CD14-positive monocyte (primary cell): ENCODE data around the gene SYDE2. TPM values are rescaled to one million over a fixed set of nuclear protein-coding genes. Genes with fewer than 3 reads are reported as not detected.

ENCODE experiments used
- DNase-seq, 3 donors: peaks; one replicate each; pipeline ENCODE4 v3.0.0-alpha.2; 2011 to 2022
- H2AFZ ChIP-seq: 2 replicates; pipeline ENCODE4 v1.6.0; 2012; ENCODE audit warnings: mild to moderate bottlenecking, low read depth, low read length, inconsistent platforms; ENCODE audit not compliant: insufficient read depth, poor library complexity, severe bottlenecking
- H3K27ac ChIP-seq, 2 donors: 1 replicate in 1 of 2; 2 replicates in 1 of 2; pipeline ENCODE4 v1.5.1; 2012 to 2013; ENCODE audit warnings: low read length in 2 of 2, control low read depth in 1 of 2, inconsistent platforms in 1 of 2, low read depth in 1 of 2, mild to moderate bottlenecking in 1 of 2
- H3K27me3 ChIP-seq, 2 donors: one replicate each; pipeline versions ENCODE4 v1.6.0 to v1.6.1; 2011 to 2013; ENCODE audit warnings: low read length in 2 of 2; ENCODE audit not compliant: control insufficient read depth in 2 of 2, insufficient read depth in 2 of 2
- H3K36me3 ChIP-seq, 2 donors: replicated peaks in 1 of 2; 1 replicate in 1 of 2; 2 replicates in 1 of 2; pipeline versions ENCODE4 v1.5.1 to v1.6.1; 2012 to 2013; ENCODE audit warnings: low read length in 2 of 2, control low read depth in 1 of 2, inconsistent platforms in 1 of 2, mild to moderate bottlenecking in 1 of 2; ENCODE audit not compliant: insufficient read depth in 2 of 2, control insufficient read depth in 1 of 2
- H3K4me1 ChIP-seq, 2 donors: 1 replicate in 1 of 2; 2 replicates in 1 of 2; pipeline versions ENCODE4 v1.5.1 to v1.6.1; 2012 to 2013; ENCODE audit warnings: low read length in 2 of 2, control low read depth in 1 of 2, inconsistent platforms in 1 of 2, mild to moderate bottlenecking in 1 of 2, moderate library complexity in 1 of 2; ENCODE audit not compliant: insufficient read depth in 2 of 2, control insufficient read depth in 1 of 2
- H3K4me2 ChIP-seq: replicated peaks from 2 replicates; pipeline ENCODE3; 2012; ENCODE audit warnings: low read length, moderate library complexity, mild to moderate bottlenecking; ENCODE audit not compliant: poor library complexity, severe bottlenecking; ENCODE audit errors: extremely low read depth
- H3K4me3 ChIP-seq, 3 experiments: fragments of 200-600 bp in 1 of 3; sonication (generic) in 1 of 3; replicated peaks in 1 of 3; 1 replicate in 2 of 3; 2 replicates in 1 of 3; pipeline ENCODE4 v1.5.1; 2011 to 2013; ENCODE audit warnings: low read length in 3 of 3, mild to moderate bottlenecking in 3 of 3, control low read depth in 2 of 3, low read depth in 2 of 3, inconsistent platforms in 1 of 3, moderate library complexity in 1 of 3
- H3K79me2 ChIP-seq: 2 replicates; pipeline ENCODE4 v1.6.0; 2012; ENCODE audit warnings: mild to moderate bottlenecking, control low read depth, inconsistent platforms, low read length, moderate library complexity; ENCODE audit not compliant: insufficient read depth
- H3K9ac ChIP-seq: 2 replicates; pipeline ENCODE4 v1.6.0; 2017; ENCODE audit warnings: low read length, mild to moderate bottlenecking; ENCODE audit not compliant: insufficient read depth, poor library complexity, severe bottlenecking
- H3K9me3 ChIP-seq, 2 donors: replicated peaks in 1 of 2; 1 replicate in 1 of 2; 2 replicates in 1 of 2; pipeline versions ENCODE4 v1.5.1 to v1.6.1; 2012 to 2013; ENCODE audit warnings: low read length in 2 of 2, control low read depth in 1 of 2; ENCODE audit not compliant: control insufficient read depth in 1 of 2, insufficient read depth in 1 of 2
- H4K20me1 ChIP-seq: 2 replicates; pipeline ENCODE4 v1.6.0; 2012; ENCODE audit warnings: mild to moderate bottlenecking, low read length, control low read depth, moderate library complexity; ENCODE audit not compliant: insufficient read depth
- H3K27ac Mint-ChIP-seq, 7 donors: one replicate each; pipeline ENCODE4 v1.8.0; 2020; ENCODE audit warnings: mild to moderate bottlenecking in 7 of 7, mixed read lengths in 7 of 7, moderate library complexity in 6 of 7, inconsistent platforms in 2 of 7
- H3K27me3 Mint-ChIP-seq, 3 donors: one replicate each; pipeline ENCODE4 v1.8.0; 2021 to 2022; ENCODE audit warnings: low read depth in 3 of 3, mild to moderate bottlenecking in 3 of 3, mixed read lengths in 3 of 3, moderate library complexity in 3 of 3, inconsistent platforms in 1 of 3
- H3K36me3 Mint-ChIP-seq, 2 donors: one replicate each; pipeline ENCODE4 v1.8.0; 2020; ENCODE audit warnings: mixed read lengths in 2 of 2, inconsistent platforms in 1 of 2, mild to moderate bottlenecking in 1 of 2
- H3K4me1 Mint-ChIP-seq: one replicate; pipeline ENCODE4 v1.8.0; 2020; ENCODE audit warnings: mild to moderate bottlenecking, mixed read lengths
- H3K4me3 Mint-ChIP-seq, 2 donors: one replicate each; pipeline ENCODE4 v1.8.0; 2020; ENCODE audit warnings: mild to moderate bottlenecking in 2 of 2, mixed read lengths in 2 of 2, moderate library complexity in 1 of 2
- H3K9me3 Mint-ChIP-seq, 7 donors: one replicate each; pipeline ENCODE4 v1.8.0; 2020 to 2022; ENCODE audit warnings: mixed read lengths in 7 of 7, mild to moderate bottlenecking in 6 of 7, moderate library complexity in 6 of 7, inconsistent platforms in 2 of 7
- CTCF ChIP-seq: fragments of 200-600 bp; IDR thresholded peaks from one replicate; pipeline ENCODE4 v1.8.0; 2022; ENCODE audit warnings: antibody characterized with exemption, mild to moderate bottlenecking
- WGBS: methylation state at CpG from one replicate; pipeline ENCODE4 v1.1.5; 2013; ENCODE audit warnings: missing lambda C conversion rate; ENCODE audit not compliant: insufficient coverage; 5-methylcytosine and 5-hydroxymethylcytosine counted together
- intact Hi-C, 2 donors: fragments of 100-400 bp; cut with micrococcal nuclease; formaldehyde crosslinking; loops; one replicate each; pipeline versions ENCODE4 v1.15.0 to v1.15.1; 2023
- polyA plus RNA-seq, 3 donors: library from polyadenylated mRNA; depleted of rRNA in 1 of 3; unstranded in 2 of 3; stranded (reverse) in 1 of 3; fragments of 300-500 nt in 2 of 3; fragments of >200 nt in 1 of 3; fragmentation: Illumina TruSeq in 2 of 3; gene quantifications; 1 replicate in 2 of 3; 2 replicates in 1 of 3; pipeline ENCODE4 v1.2.3, GENCODE V29; 2012 to 2021

The SYDE2 gene
- polyA plus RNA-seq, 3 donors, result not detected

- Mint-ChIP-seq H3K27ac (no peak overlapping the region), H3K4me3 (peak overlapping the region in 1 of 2 donors; percentile 53), H3K4me1 (peaks cover 14% of the 10 kb centered on the region), H3K27me3 (peaks cover 34 to 55% (median 41%) of the 10 kb centered on the region in 3 donors), H3K36me3 (peaks cover 0 to 5% of the 10 kb centered on the region in 2 donors), H3K9me3 (peaks cover 0 to 6% (median 2%) of the 10 kb centered on the region in 7 donors)
- DNase-seq, result no peak
- intact Hi-C loops, result no loop called here
- H3K79me2 ChIP-seq, result no peaks in the 10 kb centered on the region
- WGBS, result 80% methylated on average over 1 of the region's 2 CpGs
- no peak overlapping the region for H3K4me3 ChIP-seq
- no peaks in the 10 kb centered on the region for H3K9me3 ChIP-seq
- peaks cover 12 to 25% of the 10 kb centered on the region in 2 donors for H3K4me1 ChIP-seq
- no peak for TF ChIP-seq CTCF
- H3K27me3 ChIP-seq, result peaks cover 35 to 44% of the 10 kb centered on the region in 2 donors
- H3K4me2 ChIP-seq, result no peak overlapping the region
- no peak overlapping the region for H3K9ac ChIP-seq
- H3K36me3 ChIP-seq, result no peaks in the 10 kb centered on the region
- no peak overlapping the region for H3K27ac ChIP-seq
- no peak overlapping the region for H2AFZ ChIP-seq
- H4K20me1 ChIP-seq, result no peaks in the 10 kb centered on the region
These were observed 2.0 kb downstream of the SYDE2 start for GRCh38 chr1:85198864-85199263.

- Histone ChIP-seq H3K9ac (no peak overlapping the region), H3K9me3 (no peaks in the 10 kb centered on the region), H3K36me3 (no peaks in the 10 kb centered on the region), H2AFZ (no peak overlapping the region), H3K27ac (no peak overlapping the region), H3K79me2 (no peaks in the 10 kb centered on the region), H4K20me1 (no peaks in the 10 kb centered on the region), H3K4me1 (peaks cover 7 to 17% of the 10 kb centered on the region in 2 donors), H3K4me2 (no peak overlapping the region), H3K4me3 (no peak overlapping the region), H3K27me3 (peaks cover 16 to 22% of the 10 kb centered on the region in 2 donors)
- Mint-ChIP-seq H3K4me1 (peaks cover 7% of the 10 kb centered on the region), H3K27ac (no peak overlapping the region), H3K36me3 (no peaks in the 10 kb centered on the region), H3K4me3 (no peak overlapping the region), H3K9me3 (peaks cover 0 to 2% (median 0%) of the 10 kb centered on the region in 7 donors), H3K27me3 (peaks cover 17 to 35% (median 26%) of the 10 kb centered on the region in 3 donors)
- TF ChIP-seq CTCF, result no peak
- intact Hi-C loops, result no loop called here
- DNase-seq, result no peak
These were observed 4.5 kb downstream of the SYDE2 start for GRCh38 chr1:85196358-85196757.
